Ovary (tissue), 3 donors: ENCODE results near the gene HAND2.

ENCODE experiments used
- CTCF ChIP-seq, 3 donors: fragments of 450-650 bp in 2 of 3; fragments of 200-600 bp in 1 of 3; IDR thresholded peaks; one replicate each; pipeline versions ENCODE4 v1.5.1 to v1.8.0; 2016 to 2022; ENCODE audit warnings: antibody characterized with exemption in 3 of 3, mild to moderate bottlenecking in 1 of 3
- EP300 ChIP-seq: sonication (generic); formaldehyde crosslinking; IDR thresholded peaks from one replicate; pipeline ENCODE4 v1.6.1; 2017; ENCODE audit warnings: antibody characterized with exemption
- POLR2A ChIP-seq: fragments of 450-650 bp; IDR thresholded peaks from one replicate; pipeline ENCODE4 v1.6.1; 2017; ENCODE audit warnings: antibody characterized with exemption, mild to moderate bottlenecking, moderate library complexity
- donor health status: DM: no; HTN: no; CAD: no.

GRCh38 chr4:173536808-173537429 lies 6.9 kb upstream of the HAND2 start:
- TF ChIP-seq CTCF (IDR thresholded peaks at IDR 0.05) (no peak), POLR2A (no peak), EP300 (no peak)
